ENCODE results near the gene NANOS2. TPM values are rescaled to one million over a fixed set of nuclear protein-coding genes. Genes with fewer than 3 reads are reported as not detected.
"Not testable (repeated sequence)": the region's sequence is repeated elsewhere in the genome, so short reads cannot be mapped to it uniquely, and the experiment has no call there.

Gene NANOS2
- total and polyA plus RNA-seq, 10 donors = not detected

DNA sequence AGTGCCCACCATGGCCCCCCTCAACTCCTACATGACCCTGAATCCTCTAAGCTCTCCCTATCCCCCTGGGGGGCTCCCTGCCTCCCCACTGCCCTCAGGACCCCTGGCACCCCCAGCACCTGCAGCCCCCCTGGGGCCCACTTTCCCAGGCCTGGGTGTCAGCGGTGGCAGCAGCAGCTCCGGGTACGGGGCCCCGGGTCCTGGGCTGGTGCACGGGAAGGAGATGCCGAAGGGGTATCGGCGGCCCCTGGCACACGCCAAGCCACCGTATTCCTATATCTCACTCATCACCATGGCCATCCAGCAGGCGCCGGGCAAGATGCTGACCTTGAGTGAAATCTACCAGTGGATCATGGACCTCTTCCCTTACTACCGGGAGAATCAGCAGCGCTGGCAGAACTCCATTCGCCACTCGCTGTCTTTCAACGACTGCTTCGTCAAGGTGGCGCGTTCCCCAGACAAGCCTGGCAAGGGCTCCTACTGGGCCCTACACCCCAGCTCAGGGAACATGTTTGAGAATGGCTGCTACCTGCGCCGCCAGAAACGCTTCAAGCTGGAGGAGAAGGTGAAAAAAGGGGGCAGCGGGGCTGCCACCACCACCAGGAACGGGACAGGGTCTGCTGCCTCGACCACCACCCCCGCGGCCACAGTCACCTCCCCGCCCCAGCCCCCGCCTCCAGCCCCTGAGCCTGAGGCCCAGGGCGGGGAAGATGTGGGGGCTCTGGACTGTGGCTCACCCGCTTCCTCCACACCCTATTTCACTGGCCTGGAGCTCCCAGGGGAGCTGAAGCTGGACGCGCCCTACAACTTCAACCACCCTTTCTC, 42.3 kb downstream of the NANOS2 start:
- Histone ChIP-seq H3K27ac (no peak overlapping the region), H3K36me3 (no peaks in the 10 kb centered on the region), H3K4me1 (peaks cover 0 to 14% (median 11%) of the 10 kb centered on the region in 6 donors), H3K4me3 (no peak overlapping the region), H3K9me3 (no peaks in the 10 kb centered on the region), H3K27me3 (replicated peaks in 1 of 7) (peaks cover 0 to 26% (median 6%) of the 10 kb centered on the region in 7 donors)
- no peak for DNase-seq
- 83 to 96% (median 92%) methylated on average over 23 to 34 of the region's 34 CpGs for WGBS, 5 donors
- intact Hi-C loops (cut with DNase I; ENCODE audit: low total_unique reads) = no loop called here
- no peak for TF ChIP-seq POLR2AphosphoS5 (IDR thresholded peaks at IDR 0.05)
- TF ChIP-seq, protein P1, sequence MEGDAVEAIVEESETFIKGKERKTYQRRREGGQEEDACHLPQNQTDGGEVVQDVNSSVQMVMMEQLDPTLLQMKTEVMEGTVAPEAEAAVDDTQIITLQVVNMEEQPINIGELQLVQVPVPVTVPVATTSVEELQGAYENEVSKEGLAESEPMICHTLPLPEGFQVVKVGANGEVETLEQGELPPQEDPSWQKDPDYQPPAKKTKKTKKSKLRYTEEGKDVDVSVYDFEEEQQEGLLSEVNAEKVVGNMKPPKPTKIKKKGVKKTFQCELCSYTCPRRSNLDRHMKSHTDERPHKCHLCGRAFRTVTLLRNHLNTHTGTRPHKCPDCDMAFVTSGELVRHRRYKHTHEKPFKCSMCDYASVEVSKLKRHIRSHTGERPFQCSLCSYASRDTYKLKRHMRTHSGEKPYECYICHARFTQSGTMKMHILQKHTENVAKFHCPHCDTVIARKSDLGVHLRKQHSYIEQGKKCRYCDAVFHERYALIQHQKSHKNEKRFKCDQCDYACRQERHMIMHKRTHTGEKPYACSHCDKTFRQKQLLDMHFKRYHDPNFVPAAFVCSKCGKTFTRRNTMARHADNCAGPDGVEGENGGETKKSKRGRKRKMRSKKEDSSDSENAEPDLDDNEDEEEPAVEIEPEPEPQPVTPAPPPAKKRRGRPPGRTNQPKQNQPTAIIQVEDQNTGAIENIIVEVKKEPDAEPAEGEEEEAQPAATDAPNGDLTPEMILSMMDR (IDR thresholded peaks at IDR 0.05 in 8 of 11, conservative IDR thresholded peaks at IDR 0.05 in 3 of 11) = no peak
- no peak for TF ChIP-seq POLR2A (IDR thresholded peaks at IDR 0.05)

DNA sequence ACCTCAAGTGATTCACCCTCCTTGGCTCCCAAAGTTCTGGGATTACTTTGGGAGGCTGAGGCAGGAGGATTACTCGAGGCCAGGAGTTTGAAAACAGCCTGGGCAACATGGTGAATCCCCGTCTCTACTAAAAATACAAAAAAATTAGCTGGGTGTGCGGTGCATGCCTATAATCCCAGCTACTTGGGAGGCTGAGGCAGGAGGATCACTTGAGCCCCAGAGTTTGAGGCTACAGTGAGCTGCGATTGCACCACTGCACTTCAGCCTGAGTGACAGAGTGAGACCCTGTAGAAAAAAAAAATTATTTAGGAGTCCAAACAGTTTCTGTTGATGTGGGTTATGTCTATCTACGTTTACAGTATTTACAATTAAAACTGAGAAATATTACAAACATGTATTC, 43.8 kb downstream of the NANOS2 start:
- TF ChIP-seq, protein P1 (IDR thresholded peaks at IDR 0.05 in 8 of 11, conservative IDR thresholded peaks at IDR 0.05 in 3 of 11) = no peak
- no peak for TF ChIP-seq POLR2A (IDR thresholded peaks at IDR 0.05)
- TF ChIP-seq POLR2AphosphoS5 (IDR thresholded peaks at IDR 0.05) = no peak
- DNase-seq = no peak
- 77 to 88% (median 82%) methylated on average over 5 of the region's 5 CpGs for WGBS, 5 donors
- Histone ChIP-seq H3K36me3 (no peaks in the 10 kb centered on the region), H3K9me3 (no peaks in the 10 kb centered on the region), H3K27ac (no peak overlapping the region), H3K27me3 (replicated peaks in 1 of 7) (peaks cover 0 to 13% (median 0%) of the 10 kb centered on the region in 7 donors), H3K4me1 (no peaks in the 10 kb centered on the region), H3K4me3 (no peak overlapping the region)
- intact Hi-C loops (cut with DNase I; ENCODE audit: low total_unique reads) = no loop called here

DNA sequence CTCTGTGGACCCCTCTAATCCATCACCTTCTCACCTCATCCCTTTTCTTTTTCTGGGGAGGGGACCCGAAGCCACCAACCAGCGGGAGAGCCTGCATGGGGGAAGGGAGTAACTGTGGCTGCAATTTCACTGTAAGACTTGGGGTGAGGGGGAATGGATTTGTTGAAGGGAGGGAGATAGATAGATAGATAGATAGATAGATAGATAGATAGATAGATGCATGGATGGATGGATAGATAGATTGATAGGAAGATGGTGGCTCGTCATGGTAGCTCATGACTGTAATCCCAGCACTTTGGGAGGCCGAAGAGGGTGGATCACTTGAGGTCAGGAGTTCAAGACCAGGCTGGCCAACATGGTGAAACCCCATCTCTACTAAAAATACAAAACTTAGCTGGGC, 47.3 kb downstream of the NANOS2 start:
- H3K27ac ChIP-seq; H3K36me3 ChIP-seq; H3K4me3 ChIP-seq; intact Hi-C loops (cut with DNase I; ENCODE audit: low total_unique reads); H3K9me3 ChIP-seq; DNase-seq: not testable (repeated sequence)
- Histone ChIP-seq H3K4me1 (peaks cover 9 to 20% (median 19%) of the 10 kb centered on the region in 6 donors), H3K27me3 (replicated peaks in 1 of 7) (peaks cover 0 to 28% (median 14%) of the 10 kb centered on the region in 7 donors)
- 78 to 88% (median 80%) methylated on average over 3 to 4 of the region's 4 CpGs for WGBS, 5 donors

DNA sequence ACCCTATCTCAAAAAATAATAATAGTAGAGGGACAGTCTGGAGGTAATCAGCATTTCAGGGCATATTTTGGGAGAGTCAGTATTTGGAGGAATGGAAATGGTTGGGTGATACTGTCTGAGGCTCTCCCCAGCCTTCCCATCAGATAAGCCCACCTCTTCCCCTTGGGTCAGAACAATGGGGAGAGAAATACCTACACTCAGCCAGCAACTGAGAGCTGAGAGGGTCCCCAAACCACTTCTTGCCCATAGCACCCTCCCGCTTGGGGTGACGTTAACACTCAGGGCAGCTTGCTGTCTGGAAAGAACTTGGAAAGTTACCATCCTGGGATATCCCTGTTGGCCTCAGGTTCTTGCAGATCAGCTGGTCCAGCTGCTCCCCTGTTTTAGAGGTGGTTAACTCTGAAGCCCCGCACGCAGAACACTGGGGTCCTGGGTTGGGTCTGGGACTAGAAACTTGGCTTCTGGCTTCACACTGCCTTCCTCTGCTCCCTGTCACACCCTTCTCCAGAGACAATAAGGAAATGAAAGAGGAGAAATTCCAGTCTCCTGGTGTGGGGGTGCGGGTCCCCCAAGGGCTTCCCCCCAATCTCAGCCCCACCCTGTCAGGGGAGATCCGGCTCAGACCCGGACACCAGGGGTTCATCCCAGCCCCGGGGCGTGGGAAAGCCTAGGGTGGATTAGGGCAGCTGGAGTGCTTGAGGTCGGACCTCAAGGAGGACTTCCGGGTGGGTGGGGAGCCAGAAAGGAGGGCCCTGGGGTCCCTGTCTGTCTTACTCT, 48.0 kb downstream of the NANOS2 start:
- intact Hi-C loops (cut with DNase I; ENCODE audit: low total_unique reads) = no loop called here

More for the DNA sequence above, 48.0 kb downstream of the NANOS2 start:
- Histone ChIP-seq H3K36me3 (peaks cover 0 to under 1% (median 0%) of the 10 kb centered on the region in 6 donors), H3K4me3 (no peak overlapping the region), H3K9me3 (no peaks in the 10 kb centered on the region), H3K4me1 (peaks cover 15 to 26% (median 25%) of the 10 kb centered on the region in 6 donors), H3K27ac (no peak overlapping the region), H3K27me3 (replicated peaks in 1 of 7) (peaks cover 0 to 28% (median 14%) of the 10 kb centered on the region in 7 donors)
- WGBS, 5 donors = 77 to 90% (median 79%) methylated on average over 11 of the region's 11 CpGs
- TF ChIP-seq, protein P1 (IDR thresholded peaks at IDR 0.05 in 8 of 11, conservative IDR thresholded peaks at IDR 0.05 in 3 of 11) = no peak
- no peak for TF ChIP-seq POLR2A (IDR thresholded peaks at IDR 0.05)
- no peak for TF ChIP-seq POLR2AphosphoS5 (IDR thresholded peaks at IDR 0.05)
- no peak for DNase-seq

Data from spleen (tissue), 11 donors.